Amniotic stem cell (primary cell): ENCODE data around the gene GPR87.
A peak's percentile ranks its signal among the peaks of the same experiment; 100 is the strongest.

Source experiments
- DNase-seq: peaks from one replicate; lab custom pipeline; 2025; lab: John Stamatoyannopoulos, UW

Gene GPR87

DNA sequence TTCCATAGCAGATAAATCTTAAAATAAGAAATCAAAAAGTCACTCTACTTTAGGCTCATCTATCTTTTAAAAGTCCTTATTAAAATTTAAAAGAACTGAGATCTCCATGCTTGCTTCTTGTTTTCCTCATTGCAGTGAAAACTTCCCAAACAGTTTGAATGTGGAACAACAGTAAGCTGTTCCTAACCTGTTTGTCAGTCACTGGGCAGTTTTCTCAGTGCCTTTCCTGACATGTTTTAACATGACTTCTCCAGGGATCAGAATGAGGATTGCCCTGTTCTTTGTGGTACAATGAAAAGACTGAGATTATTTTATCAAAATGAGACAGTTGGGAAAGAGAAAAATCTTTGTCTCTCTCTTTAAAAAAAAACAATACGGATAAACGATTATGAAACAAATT lies 774 bp downstream of the GPR87 start:
- DNase-seq, result no peak

DNA sequence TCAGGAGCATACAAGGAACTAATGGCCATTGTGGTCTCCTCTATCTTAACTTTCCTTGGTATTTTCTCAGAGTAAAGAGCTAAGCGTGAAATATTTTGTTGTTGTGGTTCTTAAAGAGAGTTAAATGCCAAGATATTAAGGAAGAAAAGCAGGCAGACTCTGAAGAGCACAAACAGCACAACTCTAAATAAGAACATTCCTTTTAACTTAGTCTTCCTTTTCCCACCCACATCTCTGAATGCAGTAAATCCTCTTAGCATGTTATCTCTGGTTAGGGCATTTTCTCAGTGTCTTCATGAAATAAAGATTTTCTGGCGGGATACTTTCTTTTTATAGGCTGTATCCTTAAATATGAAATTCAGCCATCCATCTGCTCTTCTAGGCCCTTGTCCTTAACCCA lies 1.5 kb downstream of the GPR87 start:
- no peak for DNase-seq

DNA sequence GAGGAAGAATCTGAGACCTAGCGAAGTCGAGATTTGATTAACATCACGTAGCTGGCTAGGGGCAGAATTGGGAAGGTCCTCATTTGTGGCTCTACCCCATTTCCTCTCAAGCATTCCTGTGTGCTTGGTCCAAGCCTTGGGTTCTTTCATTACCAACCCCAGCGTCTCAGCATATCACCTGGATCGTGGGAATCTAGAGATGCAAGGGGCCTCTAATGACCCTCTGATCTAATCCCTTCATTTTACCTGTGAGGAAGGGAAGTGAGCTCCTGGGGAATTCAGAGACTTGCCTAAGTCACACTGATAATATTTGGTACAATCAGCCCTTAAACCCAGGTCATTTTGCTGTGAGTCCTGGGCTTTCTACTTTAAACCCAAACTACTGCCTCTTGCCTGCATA lies 2.0 kb downstream of the GPR87 start:
- no peak for DNase-seq

DNA sequence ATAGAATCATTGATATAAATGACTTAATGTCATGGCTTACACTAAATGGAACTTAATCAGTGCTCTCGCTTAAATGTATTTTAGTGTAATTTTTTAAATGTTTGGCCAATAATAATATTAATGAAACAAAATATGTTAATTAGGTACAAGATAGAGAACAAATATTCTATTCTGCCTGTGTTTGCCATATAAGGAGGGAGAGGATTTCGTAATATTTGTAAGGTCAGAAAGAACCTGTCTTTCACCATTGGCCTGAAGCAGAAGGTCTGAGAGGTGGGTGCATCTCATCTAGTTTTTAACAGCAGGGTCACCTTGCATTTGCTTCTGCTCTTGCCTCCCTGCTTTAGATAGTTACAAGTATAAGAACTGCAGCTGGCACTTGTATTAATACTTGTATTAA lies 2.5 kb downstream of the GPR87 start:
- no peak for DNase-seq

DNA sequence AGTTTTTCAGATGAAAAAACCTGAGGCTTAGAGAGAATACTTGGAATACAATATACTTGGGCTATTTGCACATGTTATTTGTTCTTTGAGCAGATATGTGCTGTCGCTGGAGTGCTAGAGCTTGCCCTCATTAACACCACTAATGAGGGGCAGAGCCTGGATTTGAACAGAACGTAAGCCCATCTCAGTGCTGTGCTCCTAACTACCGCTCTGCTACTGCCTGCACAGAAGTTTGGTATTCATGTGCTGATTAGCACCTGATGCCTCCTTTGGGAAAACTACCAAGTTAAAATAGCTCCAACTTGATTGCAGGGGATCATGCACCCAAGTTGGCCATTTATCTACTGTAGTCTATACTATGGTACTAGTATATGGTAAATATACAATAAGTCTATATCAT lies 3.6 kb downstream of the GPR87 start:
- DNase-seq, result no peak

DNA sequence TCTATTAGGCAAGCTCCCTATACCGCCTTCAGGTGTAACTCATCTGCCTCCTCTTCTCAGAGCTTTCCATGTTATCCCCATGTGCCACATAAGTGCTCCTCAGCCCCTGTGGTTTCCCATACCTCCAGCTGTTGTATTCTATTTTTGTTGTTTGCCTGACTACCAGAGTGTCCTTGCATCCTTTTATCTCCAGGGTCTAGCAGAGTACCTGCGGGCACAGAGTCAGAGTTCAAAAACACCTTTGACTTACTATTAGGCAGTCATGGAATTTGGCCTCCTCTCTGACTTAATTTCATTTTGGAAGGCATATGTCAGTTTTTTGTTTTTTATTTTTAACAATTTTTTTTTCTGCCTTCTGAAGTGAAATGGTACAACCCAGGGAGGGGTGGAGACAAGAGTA lies 7.1 kb downstream of the GPR87 start:
- no peak for DNase-seq

DNA sequence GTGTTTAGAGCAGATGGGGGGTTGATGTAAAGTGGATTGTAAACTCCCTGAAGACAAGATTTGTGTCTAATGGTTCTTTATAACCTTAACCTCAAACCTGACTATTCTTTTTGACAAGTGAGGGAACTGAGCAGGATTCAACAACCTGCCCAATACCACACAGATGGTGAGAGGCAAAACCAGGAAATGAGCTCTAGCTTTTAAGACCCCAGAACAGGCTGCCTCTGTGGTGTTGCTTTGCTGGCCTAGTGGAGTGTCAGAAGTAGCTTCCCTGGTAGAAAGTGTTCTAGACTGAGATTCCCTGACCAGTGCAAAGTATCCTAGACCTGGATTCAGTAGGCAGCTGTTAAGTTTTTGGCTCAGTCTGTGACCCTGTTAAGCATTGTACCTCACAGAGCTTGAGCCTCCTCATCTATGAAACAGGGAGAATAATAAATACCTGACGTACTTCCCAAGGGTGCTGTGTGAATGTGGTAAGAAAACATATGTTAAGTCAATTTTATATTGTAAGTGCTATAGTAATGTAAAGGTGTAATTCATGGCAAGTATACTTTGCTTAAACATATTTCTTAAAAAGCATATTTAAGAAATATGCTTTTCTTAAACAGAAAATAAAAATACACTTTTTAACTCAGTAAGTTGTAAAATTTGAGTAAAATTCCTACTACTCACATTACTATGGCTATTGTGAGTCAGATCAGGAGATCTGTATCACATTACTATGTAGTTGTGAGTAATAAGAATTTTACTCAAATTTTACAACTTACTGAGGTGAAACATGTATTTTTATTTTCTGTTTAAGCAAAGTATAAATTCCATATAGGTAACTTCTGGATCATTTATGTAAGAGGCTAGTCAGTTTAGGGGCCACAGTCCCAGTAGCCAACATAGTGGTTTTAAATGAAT lies 8.8 kb downstream of the GPR87 start:
- DNase-seq, result no peak

DNA sequence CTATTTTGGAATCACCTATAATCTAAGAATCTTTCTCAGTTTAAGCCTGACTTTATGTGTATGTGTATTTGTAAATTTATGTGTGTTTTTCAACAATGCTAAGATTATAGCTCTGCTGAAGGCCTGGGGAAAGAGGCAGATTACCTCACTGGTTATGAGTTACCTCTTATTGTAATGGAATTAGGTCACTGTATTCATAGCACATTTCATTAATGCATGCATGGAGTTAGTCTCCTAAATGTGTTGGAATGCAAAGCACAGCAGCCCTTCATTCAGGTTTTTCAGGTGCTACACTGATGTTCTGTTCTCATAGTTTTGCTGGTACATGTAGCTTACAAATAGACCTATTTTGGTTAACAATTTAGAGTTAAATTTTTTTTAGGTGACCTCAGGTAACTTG lies 9.5 kb downstream of the GPR87 start:
- no peak for DNase-seq

DNA sequence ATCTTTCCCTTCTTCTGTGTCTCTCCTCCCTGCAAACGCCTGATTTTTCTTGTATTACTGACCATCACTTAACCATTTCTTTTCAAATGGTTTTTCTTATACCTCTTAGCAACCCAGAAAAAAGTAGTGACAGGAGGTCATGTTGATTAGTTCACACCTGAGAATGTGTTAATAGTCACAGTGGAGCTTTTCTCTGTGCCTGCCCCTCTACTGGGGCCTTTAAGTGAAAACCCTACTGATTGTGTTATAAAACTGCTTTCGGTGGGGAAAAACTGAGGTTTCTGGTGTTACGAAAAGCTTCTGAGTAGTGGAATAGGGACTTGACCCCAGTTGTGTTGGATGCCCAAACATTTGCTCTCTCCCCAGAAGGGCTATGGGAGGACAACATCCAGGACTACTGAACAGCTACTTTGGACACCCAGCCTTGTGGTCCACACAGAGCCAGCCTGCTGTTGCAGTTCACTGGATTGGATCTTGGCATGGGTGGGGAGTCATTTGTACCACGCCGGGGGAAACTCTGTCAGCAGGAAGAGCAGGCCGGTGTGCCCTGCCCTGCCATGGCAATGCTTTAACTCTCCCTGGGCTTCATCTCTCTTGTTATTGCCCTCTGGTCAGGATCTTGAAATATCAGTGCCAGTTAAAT lies 10.3 kb downstream of the GPR87 start:
- no peak for DNase-seq

DNA sequence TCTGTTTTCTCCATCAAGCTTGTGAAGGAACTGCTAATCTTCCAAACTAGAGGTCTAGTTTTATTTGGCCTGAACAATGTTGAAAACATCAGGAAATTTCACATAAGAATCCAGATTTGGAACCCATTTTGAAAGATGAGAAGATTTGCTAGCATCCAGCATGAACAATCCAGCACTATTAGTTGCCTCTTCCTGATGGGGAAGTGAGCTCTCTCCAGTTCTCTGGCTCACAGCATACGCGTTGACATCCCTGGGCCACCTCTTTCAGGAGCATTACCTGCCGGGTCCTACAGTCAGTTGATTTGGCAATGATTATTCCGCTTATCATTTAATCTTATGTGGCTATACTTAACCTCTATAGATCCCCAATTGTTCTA lies 10.9 kb downstream of the GPR87 start:
- DNase-seq, result no peak

DNA sequence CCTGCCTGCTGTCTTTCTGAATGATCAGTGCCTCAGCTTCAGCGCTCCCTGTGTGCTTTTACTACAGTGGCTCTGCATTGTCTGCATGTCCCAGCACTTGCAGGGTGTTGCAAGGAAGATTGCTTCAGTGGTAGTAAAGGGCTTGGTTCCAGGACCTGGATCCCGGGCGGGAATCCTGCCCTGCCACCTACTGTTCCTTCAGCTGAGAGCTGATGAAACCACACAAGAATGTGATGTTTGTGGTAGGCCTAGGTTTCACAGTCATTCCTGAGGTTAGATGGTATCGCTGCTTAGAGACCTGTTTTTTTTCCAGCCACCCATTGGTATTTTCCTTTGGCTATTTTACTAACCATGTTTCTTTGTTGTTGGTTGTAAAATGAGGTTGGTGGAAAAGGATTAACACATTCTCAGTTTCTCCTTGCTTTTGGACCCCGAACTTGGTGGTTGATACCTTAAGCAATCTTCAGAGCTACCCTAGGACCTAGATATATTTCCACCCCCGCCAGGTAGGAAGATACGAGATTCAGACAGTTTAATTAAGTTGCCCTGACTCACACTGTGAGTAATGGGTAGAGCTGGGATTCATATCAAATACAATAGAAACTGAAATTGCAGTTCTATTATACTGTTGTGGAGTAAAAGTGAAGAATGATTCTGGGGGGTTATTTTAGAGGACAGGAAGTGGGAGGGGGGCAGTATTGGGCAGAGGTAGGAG lies 11.4 kb downstream of the GPR87 start:
- DNase-seq, result peak; percentile 78

DNA sequence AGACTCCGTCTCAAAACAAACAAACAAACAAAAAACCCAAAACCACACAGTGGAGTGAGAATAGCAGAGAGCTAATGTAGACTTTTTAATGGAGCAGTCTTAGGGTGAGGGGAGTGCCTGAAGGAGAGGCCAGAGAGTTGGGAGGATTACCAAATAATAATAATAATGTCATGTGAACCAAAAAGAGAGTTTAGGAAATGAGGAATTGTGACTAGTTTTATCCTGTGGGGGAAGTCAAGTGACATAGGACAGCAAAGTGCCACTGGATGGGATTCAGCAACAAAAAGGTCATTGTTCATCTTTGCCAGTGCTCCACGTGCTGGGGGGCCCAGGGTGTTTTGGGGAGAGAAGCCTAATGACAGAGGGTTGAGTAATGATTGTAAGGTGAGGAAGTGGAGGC lies 12.9 kb downstream of the GPR87 start:
- DNase-seq, result no peak

DNA sequence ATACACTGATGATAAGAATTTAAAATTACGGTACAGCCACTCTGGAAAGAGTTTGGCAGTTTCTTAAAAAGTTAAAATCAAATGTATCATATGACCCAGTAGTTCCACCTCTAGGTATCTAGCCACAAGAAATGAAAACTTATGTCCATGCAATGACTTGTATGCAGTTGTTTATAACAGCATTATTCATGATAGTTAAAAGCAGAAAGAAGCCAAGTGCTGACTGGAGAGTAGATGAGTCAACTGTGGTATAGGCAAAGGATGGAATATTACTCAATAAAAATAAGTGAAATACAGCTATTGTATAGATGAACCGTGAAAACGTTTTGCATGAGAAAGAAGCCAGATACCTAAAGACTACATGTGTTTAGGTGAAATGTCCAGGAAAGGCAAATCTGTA lies 14.8 kb downstream of the GPR87 start:
- no peak for DNase-seq

DNA sequence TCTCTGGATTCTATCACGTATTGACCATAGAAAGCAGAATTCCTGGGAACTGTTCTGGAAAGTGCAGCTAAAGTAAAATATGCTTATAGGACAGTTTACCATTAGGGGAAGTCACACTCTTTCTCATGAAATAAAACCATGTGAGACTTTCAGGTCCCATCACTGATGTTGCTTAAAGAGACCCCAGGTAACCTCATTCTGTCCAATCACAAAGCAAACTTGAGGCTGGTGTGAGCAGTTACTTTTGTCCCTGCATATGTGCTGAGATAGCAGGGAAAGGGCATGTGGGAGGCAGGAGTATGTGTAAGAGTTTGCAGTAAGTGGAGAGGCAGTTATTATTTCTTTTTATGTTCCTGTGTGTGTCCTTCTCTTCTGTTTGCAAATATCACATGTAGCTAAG lies 16.1 kb downstream of the GPR87 start:
- no peak for DNase-seq

DNA sequence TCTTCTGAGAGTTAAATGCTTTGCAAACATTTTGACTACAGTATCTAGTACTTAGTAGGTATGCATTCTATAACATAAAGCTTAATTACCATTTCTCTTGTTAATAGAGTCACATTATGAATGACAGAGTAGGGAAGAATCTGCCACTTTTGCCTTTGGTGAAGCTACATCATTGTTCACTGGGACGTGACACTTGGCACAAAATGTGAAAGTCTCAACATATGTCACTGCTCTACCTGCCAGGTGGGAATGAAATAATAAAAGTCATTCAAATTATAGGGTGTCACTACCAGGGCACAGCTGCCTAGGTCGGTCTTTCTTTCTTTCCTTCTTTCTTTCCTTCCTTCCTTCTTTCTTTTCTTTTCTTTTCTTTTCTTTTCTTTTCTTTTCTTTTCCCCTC lies 17.6 kb downstream of the GPR87 start:
- DNase-seq, result no peak

DNA sequence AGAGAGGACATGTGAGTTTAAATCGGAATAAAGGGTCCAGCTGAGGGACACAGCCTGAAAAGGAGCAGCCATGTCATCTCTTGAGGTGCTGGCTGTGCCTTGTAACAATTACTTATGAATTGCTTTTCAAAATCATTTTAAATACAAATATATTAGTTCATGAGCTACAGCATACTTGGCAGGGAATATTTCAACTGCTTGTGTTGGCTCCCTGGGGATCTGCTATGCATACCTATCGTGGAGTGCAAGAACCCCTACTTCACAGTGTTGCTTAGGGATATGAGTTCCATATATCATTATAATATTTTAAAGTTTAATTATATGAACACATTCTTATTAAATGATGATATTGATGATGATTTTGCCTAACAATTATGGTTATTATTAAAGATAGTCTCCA lies 19.2 kb downstream of the GPR87 start:
- no peak for DNase-seq

DNA sequence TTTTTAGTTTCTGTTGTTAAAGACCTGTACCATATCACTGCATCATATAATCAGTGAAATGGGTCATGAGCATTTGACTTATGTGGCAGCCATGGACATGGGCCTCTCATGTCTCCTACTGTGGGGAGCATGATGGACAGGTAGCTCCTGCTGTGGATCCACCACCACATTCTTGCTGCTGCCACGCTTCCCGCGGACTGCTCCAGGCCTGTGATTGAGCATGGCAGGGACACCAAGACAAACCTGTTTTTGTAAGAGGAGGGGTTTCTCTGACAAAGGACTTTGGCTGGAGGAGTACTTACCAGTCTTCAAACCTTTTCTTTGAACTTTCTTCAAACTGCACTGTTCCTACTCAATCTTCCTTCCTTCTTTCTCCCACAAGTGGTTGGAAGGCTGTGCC lies 20.4 kb downstream of the GPR87 start:
- DNase-seq, result no peak

DNA sequence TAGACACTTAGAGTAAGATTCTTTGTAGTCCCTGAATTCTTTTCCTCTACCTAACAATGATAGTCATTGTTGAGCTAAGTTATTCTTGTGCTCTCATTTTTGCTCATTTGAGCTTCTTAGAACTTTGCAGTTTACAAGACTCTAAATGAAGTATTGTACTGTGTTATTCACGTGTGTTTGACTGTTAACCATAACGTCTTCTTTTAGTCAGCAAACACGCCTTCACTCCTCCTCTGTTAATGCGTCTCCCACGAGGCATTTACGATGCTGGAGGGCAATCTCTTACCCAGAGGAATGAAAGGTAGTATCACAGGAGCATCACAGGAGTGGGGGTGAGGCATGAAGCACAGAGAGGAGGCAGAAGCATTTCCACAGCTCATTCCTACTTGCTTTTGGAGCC lies 23.5 kb downstream of the GPR87 start:
- DNase-seq, result no peak

DNA sequence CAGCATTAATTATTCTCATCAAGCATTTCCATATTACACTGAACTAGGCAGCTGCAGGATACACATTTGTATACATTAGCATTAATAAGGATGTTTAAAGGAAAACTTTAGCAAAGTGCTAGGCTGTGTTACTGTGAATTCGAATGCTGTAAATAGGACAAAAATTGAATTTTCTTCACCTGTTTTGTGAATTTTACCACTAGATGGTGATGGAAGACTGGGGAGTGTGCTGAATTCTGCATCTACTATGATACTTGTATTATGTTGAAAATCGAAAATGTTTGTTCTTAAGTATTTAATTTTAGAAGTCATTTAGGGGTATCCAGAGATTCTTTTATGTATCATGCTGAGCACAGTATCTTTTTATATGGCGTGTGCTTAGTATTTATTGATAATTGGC lies 25.9 kb downstream of the GPR87 start:
- no peak for DNase-seq

DNA sequence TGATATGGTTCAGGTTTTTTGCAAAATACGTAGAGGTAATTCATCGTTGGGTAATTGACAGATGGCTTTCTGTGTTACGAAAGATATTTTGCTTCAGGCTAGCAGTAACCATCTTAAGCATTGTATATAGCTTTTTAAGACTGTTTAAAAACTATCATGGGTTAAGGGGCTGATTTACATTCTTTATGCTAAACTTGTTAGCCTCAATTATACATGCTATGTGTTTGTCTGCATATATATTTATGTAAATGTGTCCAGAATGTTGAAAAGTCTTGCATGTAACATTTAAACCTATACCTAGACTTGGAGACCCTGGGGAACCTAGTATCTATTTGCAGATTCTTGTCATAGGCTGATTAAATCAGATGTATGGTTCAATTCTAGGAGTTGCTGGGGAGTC lies 27.2 kb downstream of the GPR87 start:
- no peak for DNase-seq

DNA sequence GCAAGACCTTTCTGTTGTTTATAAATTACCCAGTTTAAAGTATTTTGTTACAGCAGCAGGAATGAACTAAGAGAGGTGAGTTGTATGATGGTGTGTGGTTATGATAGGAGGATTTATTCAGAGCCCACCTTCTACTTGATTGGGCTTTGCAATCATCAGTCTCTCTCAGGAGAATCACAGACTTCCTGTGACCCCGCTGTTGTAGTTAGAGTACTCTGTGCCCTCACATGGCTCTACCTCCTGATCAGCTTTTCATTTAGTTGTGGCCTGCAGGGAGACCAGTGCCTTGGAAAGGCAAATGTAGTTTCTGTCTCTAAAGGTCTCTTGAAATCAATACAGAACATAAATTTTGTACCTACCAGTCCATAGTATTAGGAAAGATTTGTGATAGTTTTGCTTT lies 30.7 kb downstream of the GPR87 start:
- DNase-seq, result no peak

DNA sequence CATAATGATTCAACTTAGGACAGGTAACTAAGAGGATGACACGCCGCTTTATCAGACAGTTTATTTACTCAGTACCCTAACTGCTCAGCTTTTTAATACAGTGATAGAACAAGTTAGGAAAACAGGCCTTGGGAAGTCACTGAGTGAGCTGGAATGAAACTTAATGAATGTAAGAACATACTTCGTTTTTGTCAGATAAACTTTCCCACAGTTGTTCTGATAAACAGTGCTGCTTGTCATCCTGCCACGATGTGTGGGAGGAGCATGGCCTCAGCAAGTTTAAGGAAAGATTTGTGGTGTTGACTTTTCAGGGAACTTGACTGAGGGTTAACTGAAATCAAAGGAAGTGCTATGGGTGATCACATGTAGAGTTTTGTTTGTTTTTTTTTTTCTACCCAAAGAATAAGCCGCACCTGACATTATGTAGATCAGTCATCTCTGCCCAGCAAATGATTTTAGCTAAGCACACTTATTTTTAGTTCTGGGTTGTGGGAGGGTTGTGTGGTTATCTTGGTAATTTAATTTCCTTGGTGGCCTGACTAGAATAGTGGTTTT lies 32.6 kb downstream of the GPR87 start:
- no peak for DNase-seq

DNA sequence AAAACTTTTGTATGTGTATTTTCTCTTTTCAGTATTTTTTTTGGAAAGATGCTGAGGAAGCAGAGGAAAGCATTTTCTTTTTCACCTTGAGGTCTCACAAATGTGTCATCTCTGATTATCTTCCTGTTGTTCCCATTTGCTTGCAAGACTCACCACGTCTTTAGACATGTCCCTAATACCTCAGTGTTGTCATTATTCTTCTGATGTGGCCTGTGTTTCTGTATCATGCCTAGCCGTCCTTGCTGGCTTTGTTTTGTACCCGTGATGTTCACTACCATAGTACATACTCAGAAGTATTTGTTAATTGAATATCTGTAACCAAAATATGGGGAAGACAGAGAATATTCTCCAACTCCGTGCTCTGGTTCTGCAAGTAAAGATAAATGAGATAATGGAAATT lies 33.2 kb downstream of the GPR87 start:
- no peak for DNase-seq
